Glutamatergic neuron (in vitro differentiated cells): ENCODE data around the gene PPP5C. TPM values are rescaled to one million over a fixed set of nuclear protein-coding genes. Genes with fewer than 3 reads are reported as not detected.
"Not testable (repeated sequence)": the region's sequence is repeated elsewhere in the genome, so short reads cannot be mapped to it uniquely, and the experiment has no call there.

Experiments
- DNase-seq: peaks from one replicate; pipeline ENCODE4 v3.0.0; 2022
- H3K27ac Mint-ChIP-seq: one replicate; pipeline ENCODE4 v1.8.0; 2020; ENCODE audit warnings: mild to moderate bottlenecking, mixed read lengths, inconsistent platforms; ENCODE audit not compliant: unreplicated experiment
- H3K27me3 Mint-ChIP-seq: one replicate; pipeline ENCODE4 v1.8.0; 2020; ENCODE audit warnings: mild to moderate bottlenecking, moderate library complexity, mixed read lengths, inconsistent platforms; ENCODE audit not compliant: unreplicated experiment
- H3K36me3 Mint-ChIP-seq: one replicate; pipeline ENCODE4 v1.8.0; 2020; ENCODE audit warnings: mild to moderate bottlenecking, mixed read lengths, inconsistent platforms; ENCODE audit not compliant: unreplicated experiment
- H3K4me1 Mint-ChIP-seq: one replicate; pipeline ENCODE4 v1.8.0; 2020; ENCODE audit warnings: mild to moderate bottlenecking, low read depth, mixed read lengths, inconsistent platforms; ENCODE audit not compliant: unreplicated experiment
- H3K4me3 Mint-ChIP-seq: one replicate; pipeline ENCODE4 v1.8.0; 2020; ENCODE audit warnings: mild to moderate bottlenecking, mixed read lengths, inconsistent platforms; ENCODE audit not compliant: unreplicated experiment
- H3K9me3 Mint-ChIP-seq: one replicate; pipeline ENCODE4 v1.8.0; 2020; ENCODE audit warnings: mild to moderate bottlenecking, moderate library complexity, mixed read lengths, inconsistent platforms; ENCODE audit not compliant: unreplicated experiment
- CTCF ChIP-seq: fragments of 200-600 bp; sonication (generic); IDR thresholded peaks from one replicate; pipeline ENCODE4 v1.5.0; 2021; ENCODE audit not compliant: partially characterized antibody, unreplicated experiment
- total RNA-seq: library from RNA; stranded (reverse); fragmentation: NEBNext Ultra II Directional; extraction: Animal tissue kit (Norgen Biotek cat#: 25700); gene quantifications from one replicate; pipeline ENCODE4 v1.2.1, GENCODE V29; 2021; ENCODE audit not compliant: unreplicated experiment

Gene PPP5C
- total RNA-seq, 1 donor from 2014 or later: 85.8 TPM

GRCh38 chr19:46374536-46375475 is 27.9 kb downstream of the PPP5C start:
- Mint-ChIP-seq H3K27ac (no peak overlapping the region), H3K9me3 (peaks cover 4% of the 10 kb centered on the region)

GRCh38 chr19:46375476-46376067 is 28.7 kb downstream of the PPP5C start:
- H3K4me3 Mint-ChIP-seq, H3K27me3 Mint-ChIP-seq, H3K27ac Mint-ChIP-seq, H3K36me3 Mint-ChIP-seq, H3K9me3 Mint-ChIP-seq, DNase-seq: not testable (repeated sequence)
- peaks cover 20% of the 10 kb centered on the region for H3K4me1 Mint-ChIP-seq

More at GRCh38 chr19:46374536-46375475, 27.9 kb downstream of the PPP5C start:
- Mint-ChIP-seq H3K4me3 (no peak overlapping the region), H3K36me3 (no peaks in the 10 kb centered on the region), H3K27me3 (no peaks in the 10 kb centered on the region), H3K4me1 (peaks cover 20% of the 10 kb centered on the region)
- no peak for TF ChIP-seq CTCF
- no peak for DNase-seq

GRCh38 chr19:46376241-46377153 is 29.6 kb downstream of the PPP5C start:
- no peak for TF ChIP-seq CTCF
- Mint-ChIP-seq H3K27me3 (no peaks in the 10 kb centered on the region), H3K36me3 (no peaks in the 10 kb centered on the region), H3K9me3 (peaks cover 2% of the 10 kb centered on the region), H3K4me3 (no peak overlapping the region), H3K4me1 (peaks cover 17% of the 10 kb centered on the region), H3K27ac (no peak overlapping the region)
- no peak for DNase-seq

- Mint-ChIP-seq H3K4me1 (peaks cover 11% of the 10 kb centered on the region), H3K27ac (no peak overlapping the region), H3K27me3 (no peaks in the 10 kb centered on the region), H3K36me3 (peaks cover 7% of the 10 kb centered on the region), H3K4me3 (no peak overlapping the region), H3K9me3 (peaks cover 2% of the 10 kb centered on the region)
- no peak for DNase-seq
- TF ChIP-seq CTCF: no peak
Observed at GRCh38 chr19:46378268-46378667, 31.4 kb downstream of the PPP5C start.

GRCh38 chr19:46380690-46381089 is 33.8 kb downstream of the PPP5C start:
- Mint-ChIP-seq H3K4me3 (no peak overlapping the region), H3K27me3 (no peaks in the 10 kb centered on the region), H3K27ac (no peak overlapping the region), H3K36me3 (peaks cover 12% of the 10 kb centered on the region), H3K4me1 (peaks cover 20% of the 10 kb centered on the region), H3K9me3 (peaks cover 3% of the 10 kb centered on the region)
- TF ChIP-seq CTCF: no peak
- no peak for DNase-seq
